Activated naive CD4-positive, alpha-beta T cell treated with anti-CD3 and anti-CD28 coated beads, Interleukin-2, amount 10 ng/mL, durations not matched to agents 7 days and 5 days (primary cell): ENCODE measurements around the gene KRT78.
"Not testable (repeated sequence)": the region's sequence is repeated elsewhere in the genome, so short reads cannot be mapped to it uniquely, and the experiment has no call there.

Experiments used
- CTCF ChIA-PET: fragments of 350-600 bp; sonication (Branson Sonifier 250); formaldehyde crosslinking; loops from one replicate; lab custom pipeline; 2021; ENCODE audit warnings: antibody characterized with exemption; lab: Charles Lee
- DNase-seq: peaks from one replicate; pipeline ENCODE4 v3.0.0-alpha.2; 2020
- H3K27ac Mint-ChIP-seq: one replicate; pipeline ENCODE4 v1.8.0; 2021; ENCODE audit warnings: mild to moderate bottlenecking, moderate library complexity, mixed read lengths
- H3K27me3 Mint-ChIP-seq: one replicate; pipeline ENCODE4 v1.8.0; 2021; ENCODE audit warnings: mild to moderate bottlenecking, mixed read lengths
- H3K36me3 Mint-ChIP-seq: one replicate; pipeline ENCODE4 v1.8.0; 2021; ENCODE audit warnings: mixed read lengths
- H3K4me1 Mint-ChIP-seq: one replicate; pipeline ENCODE4 v1.8.0; 2021; ENCODE audit warnings: mixed read lengths
- H3K4me3 Mint-ChIP-seq: one replicate; pipeline ENCODE4 v1.8.0; 2021; ENCODE audit warnings: mild to moderate bottlenecking, moderate library complexity, mixed read lengths
- H3K9me3 Mint-ChIP-seq: one replicate; pipeline ENCODE4 v1.8.0; 2021; ENCODE audit warnings: mixed read lengths

KRT78 gene

DNA sequence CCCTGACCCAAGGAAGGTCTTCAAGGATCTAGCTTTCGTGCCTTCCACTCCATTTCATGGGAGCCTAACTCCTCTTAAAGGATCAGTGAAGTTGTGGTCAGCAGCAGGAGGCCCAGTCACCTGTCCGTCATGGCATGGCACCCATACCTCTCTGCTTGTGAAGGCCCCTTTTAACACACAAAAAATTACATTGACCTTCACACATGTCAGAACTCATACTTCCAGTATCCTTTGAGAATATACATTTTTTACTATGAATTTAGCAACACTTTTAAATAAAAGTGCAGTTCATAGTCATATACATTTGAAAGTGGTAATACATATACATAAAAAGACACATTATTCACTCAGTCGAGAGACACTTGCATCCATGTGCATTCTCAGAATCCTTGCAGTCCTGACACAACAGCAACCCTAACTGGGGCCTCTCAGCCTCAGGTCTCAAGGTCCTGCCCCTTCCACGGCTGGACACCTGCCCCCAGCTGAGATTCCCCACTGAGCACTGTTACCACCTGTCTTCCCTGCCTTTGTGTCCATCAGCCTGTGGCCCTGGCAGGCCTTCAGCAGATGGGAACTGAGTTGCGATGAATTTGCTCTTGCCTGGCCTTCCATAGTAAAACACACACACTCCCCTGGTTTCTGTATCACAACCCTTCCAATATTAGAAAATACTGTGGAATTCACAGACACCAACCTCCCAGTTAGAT lies 49.1 kb downstream of the KRT78 start:
- Mint-ChIP-seq H3K27ac (no peak overlapping the region), H3K9me3 (no peaks in the 10 kb centered on the region), H3K27me3 (peaks cover 11% of the 10 kb centered on the region), H3K36me3 (no peaks in the 10 kb centered on the region), H3K4me1 (no peaks in the 10 kb centered on the region), H3K4me3 (no peak overlapping the region)
- CTCF ChIA-PET, result interaction anchor here (0.7 kb wide), 1 partner anchor 90 kb away, joined by 3 read pairs; no protein-coding TSS in a partner anchor
- DNase-seq, result no peak

DNA sequence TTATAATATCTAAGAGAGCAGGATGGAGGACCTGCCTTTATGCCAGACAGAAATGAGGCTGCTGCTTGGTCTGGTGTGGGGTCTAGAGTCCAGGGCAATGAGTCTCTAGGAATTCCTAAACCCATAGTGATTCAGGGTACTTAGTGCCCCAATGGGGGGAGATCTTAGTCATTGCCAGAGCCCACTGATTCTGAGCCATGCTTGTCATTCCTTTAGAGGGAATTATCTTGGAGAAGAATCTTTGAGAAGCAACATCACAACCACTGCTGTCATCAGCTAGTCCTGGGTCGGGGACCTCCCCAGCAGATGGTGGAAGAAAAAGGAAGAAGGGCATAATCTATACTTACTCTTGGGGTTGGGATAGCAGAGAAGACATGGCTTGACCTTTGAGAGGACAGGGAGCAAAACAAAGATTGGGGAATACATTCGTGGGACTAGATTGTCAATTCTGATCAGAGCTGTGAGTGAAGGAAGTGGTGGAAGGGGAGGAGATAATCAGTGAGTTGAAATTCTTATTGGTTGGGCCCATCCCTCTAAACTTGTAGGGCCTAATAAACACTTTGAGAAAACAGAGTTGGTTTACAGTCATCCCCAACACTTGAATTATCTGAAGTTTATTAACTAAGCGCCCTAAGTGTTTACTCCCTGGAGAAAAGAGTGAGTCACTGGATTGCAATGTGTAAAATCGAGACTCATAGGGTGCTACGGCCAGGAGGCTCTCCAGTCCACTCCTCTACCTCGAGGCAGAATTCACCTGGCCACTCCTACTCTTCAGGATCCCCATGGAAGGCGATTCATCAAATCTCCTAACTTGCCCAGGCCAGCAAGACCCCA lies 49.9 kb downstream of the KRT78 start:
- no peak overlapping the region for H3K27ac Mint-ChIP-seq
- H3K36me3 Mint-ChIP-seq, result no peaks in the 10 kb centered on the region
- no peak overlapping the region for H3K4me3 Mint-ChIP-seq
- no peaks in the 10 kb centered on the region for H3K9me3 Mint-ChIP-seq
- H3K4me1 Mint-ChIP-seq, result no peaks in the 10 kb centered on the region
- peaks cover 8% of the 10 kb centered on the region for H3K27me3 Mint-ChIP-seq
- no peak for DNase-seq
- CTCF ChIA-PET, result no interaction called here

DNA sequence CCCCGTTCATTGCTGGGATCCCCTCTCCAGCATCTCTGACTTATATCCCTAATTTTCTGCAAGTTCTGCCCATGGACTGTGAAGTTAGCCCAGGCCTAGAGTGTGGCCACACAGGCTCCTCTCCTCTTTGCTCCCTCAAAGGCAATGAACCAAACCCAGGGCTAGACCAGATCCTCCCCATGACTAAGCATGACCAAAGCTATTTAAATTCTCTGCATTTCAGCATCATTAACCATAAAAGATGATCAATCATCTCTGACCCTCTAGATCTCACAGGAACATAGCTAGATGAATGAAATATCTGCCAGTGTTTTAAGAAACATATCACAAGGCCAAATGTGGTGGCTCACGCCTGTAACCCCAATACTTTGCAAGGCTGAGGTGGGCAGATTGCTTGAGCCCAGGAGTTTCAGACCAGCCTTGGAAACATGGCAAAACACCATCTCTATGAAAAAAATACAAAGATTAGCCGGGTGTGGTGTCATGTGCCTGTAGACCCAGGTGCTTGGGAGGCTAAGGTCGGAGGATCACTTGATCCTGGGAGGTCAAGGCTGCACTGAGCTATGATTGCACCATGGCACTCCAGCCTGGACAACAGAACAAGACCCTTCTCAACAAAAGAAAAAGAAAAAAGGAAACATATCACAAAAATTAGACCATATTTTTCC lies 50.7 kb downstream of the KRT78 start:
- CTCF ChIA-PET, result interaction anchor here (1.4 kb wide), 1 partner anchor 12 kb away, joined by 3 read pairs; no protein-coding TSS in a partner anchor
- Mint-ChIP-seq H3K27me3 (peaks cover 9% of the 10 kb centered on the region), H3K4me1 (no peaks in the 10 kb centered on the region), H3K4me3 (no peak overlapping the region), H3K27ac (no peak overlapping the region), H3K9me3 (no peaks in the 10 kb centered on the region), H3K36me3 (no peaks in the 10 kb centered on the region)
- DNase-seq, result no peak

DNA sequence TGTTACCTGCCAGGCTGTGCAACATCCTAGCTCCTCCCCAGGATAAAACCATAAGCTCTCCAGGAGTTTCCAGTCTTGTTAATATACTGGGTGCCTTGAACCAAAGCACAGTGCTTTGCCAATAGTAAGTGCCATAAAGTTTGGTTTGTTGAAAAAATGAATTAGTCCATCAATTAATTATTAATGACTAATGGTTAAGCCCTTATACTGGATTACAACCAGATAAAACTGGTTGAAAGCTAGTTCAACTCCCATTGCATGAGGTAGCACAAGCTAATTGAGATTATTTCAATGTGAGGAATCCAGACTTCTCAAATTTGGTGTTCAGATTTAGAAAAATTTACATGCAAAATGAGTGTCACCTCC lies 51.3 kb downstream of the KRT78 start:
- Mint-ChIP-seq H3K27me3 (peaks cover 11% of the 10 kb centered on the region), H3K9me3 (no peaks in the 10 kb centered on the region), H3K4me3 (no peak overlapping the region), H3K36me3 (no peaks in the 10 kb centered on the region), H3K27ac (no peak overlapping the region), H3K4me1 (no peaks in the 10 kb centered on the region)
- no peak for DNase-seq
- CTCF ChIA-PET, result interaction anchor here (1.4 kb wide), 1 partner anchor 13 kb away, joined by 3 read pairs; no protein-coding TSS in a partner anchor

DNA sequence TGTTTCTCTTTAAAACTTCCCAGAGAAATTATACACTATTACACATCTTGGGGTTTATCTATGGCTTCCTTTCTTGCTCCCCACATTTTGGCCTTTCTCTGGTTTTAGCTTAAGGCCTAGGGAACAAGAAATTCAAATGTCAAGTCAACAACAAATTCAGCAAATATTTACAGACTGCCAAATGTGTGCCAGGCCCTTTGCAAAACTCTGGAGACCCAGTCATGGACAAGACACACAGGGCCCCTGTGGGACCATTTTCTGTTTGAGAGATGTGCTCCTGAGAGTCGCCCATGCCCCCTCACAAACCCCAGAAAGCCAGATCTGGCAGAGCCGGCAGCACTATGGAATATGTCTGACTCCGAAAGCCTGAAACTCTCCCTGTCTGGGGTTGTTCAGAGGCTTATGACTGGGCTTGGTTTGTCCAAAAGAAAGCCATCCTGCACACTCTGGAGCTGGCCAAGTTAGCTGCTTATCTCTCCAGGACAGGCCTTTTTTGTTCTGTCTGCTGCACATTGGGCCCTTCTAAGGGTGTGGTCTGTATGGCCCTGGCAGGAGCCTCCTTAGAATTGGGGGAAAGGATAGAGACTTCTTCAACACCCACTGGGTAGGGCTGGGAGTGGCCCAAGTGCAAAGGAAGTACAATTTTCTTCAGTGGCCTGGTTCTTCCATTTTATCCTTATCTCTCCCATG lies 51.8 kb downstream of the KRT78 start:
- Mint-ChIP-seq H3K9me3 (no peaks in the 10 kb centered on the region), H3K4me3 (no peak overlapping the region), H3K4me1 (no peaks in the 10 kb centered on the region), H3K27ac (no peak overlapping the region), H3K36me3 (no peaks in the 10 kb centered on the region), H3K27me3 (peaks cover 13% of the 10 kb centered on the region)
- DNase-seq, result no peak
- CTCF ChIA-PET, result interaction anchor here (1.4 to 1.6 kb wide), 2 partner anchors 14 to 214 kb away, joined by 3 read pairs; no protein-coding TSS in a partner anchor

DNA sequence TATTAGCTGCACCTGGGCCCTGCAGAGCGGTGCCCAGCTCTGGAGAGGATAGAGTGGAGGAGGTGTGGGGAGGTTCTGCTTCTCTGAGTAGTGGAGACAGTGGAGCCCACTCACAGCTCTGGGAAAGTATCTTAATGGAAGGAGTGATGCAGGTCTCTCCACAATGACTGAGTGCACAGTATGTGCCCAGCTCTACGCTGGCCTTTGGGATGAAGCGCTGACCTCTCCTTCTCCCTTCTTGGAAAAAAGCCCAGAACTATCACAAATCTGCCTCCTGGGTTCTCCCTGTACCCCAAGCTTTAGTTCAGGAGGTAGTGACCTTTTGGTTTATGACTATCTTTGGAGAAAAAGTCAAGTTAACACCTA lies 52.4 kb downstream of the KRT78 start:
- DNase-seq, result no peak
- Mint-ChIP-seq H3K27me3 (peaks cover 17% of the 10 kb centered on the region), H3K27ac (no peak overlapping the region), H3K4me3 (no peak overlapping the region), H3K9me3 (no peaks in the 10 kb centered on the region), H3K36me3 (no peaks in the 10 kb centered on the region), H3K4me1 (no peaks in the 10 kb centered on the region)
- CTCF ChIA-PET, result interaction anchor here (1.6 kb wide), 1 partner anchor 214 kb away, joined by 3 read pairs; no protein-coding TSS in a partner anchor

DNA sequence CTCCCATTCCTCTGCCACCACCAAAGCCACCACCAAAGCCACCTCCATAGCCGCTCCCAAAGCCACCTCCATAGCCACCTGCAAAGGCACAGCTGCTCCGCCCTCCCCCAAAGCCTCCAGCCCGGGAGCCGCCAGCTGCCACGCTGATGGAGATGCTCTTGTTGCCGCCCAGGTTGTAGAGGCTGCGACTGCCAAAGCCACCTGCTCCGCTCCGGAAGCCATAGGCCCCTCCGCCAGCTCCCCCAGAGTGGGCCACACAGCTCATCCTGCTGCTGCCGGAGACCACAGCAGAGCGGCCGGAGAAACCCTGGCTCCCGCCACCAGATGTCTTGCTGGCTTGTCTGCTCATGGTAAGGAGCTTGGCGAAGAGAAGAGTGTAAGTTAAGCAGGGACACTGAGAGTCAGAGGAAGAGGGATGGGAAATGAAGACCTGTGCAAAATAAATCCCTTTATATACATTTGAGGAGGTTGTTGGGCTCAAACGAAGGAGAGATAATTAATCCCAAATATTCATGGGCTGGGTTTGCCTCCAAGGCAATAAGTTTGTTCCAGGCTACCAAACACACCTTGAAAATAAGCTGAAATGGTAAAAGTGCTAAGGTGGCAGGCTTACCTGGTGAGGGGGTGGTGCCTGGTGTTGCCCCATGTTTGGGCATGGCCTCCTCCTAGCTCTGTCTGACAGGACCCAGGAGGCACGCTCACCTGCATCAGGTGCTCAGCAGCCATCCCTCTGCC lies 52.9 kb downstream of the KRT78 start, which contains the start of gene KRT3:
Gene KRT3 (minus strand): TSS at position 424 of the 735 bp plus-strand sequence. CDS start 75 bp downstream, at position 349.
- no peak for DNase-seq
- no peaks in the 10 kb centered on the region for H3K9me3 Mint-ChIP-seq
- CTCF ChIA-PET, result interaction anchor here (1.6 kb wide), 1 partner anchor 213 kb away, joined by 3 read pairs; no protein-coding TSS in a partner anchor
- H3K27ac Mint-ChIP-seq, result no peak within 1 kb of the TSS
- H3K36me3 Mint-ChIP-seq, result no peaks in the 10 kb centered on the region
- no peaks in the 10 kb centered on the region for H3K4me1 Mint-ChIP-seq
- H3K27me3 Mint-ChIP-seq, result peaks cover 23% of the 10 kb centered on the region
- H3K4me3 Mint-ChIP-seq, result no peak within 1 kb of the TSS

DNA sequence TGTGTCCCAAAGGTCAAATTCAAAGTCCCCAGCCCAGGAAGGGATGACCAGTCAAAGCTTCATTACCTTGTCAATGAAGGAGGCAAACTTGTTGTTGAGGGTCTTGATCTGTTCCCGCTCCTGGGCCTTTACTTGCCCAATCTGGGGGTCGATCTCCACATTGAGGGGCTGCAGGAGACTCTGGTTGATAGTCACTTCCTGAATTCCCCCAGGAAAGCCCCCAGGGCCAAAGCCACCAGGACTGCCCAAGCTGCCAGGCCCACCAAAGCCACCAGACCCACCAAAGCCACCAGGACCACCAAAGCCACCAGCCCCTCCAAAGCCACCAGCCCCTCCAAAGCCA lies 53.5 kb downstream of the KRT78 start:
- peaks cover 28% of the 10 kb centered on the region for H3K27me3 Mint-ChIP-seq
- H3K36me3 Mint-ChIP-seq, H3K27ac Mint-ChIP-seq, H3K4me1 Mint-ChIP-seq, DNase-seq, H3K4me3 Mint-ChIP-seq, H3K9me3 Mint-ChIP-seq: not testable (repeated sequence)
- CTCF ChIA-PET, result interaction anchor here (1.6 kb wide), 1 partner anchor 213 kb away, joined by 3 read pairs; no protein-coding TSS in a partner anchor

DNA sequence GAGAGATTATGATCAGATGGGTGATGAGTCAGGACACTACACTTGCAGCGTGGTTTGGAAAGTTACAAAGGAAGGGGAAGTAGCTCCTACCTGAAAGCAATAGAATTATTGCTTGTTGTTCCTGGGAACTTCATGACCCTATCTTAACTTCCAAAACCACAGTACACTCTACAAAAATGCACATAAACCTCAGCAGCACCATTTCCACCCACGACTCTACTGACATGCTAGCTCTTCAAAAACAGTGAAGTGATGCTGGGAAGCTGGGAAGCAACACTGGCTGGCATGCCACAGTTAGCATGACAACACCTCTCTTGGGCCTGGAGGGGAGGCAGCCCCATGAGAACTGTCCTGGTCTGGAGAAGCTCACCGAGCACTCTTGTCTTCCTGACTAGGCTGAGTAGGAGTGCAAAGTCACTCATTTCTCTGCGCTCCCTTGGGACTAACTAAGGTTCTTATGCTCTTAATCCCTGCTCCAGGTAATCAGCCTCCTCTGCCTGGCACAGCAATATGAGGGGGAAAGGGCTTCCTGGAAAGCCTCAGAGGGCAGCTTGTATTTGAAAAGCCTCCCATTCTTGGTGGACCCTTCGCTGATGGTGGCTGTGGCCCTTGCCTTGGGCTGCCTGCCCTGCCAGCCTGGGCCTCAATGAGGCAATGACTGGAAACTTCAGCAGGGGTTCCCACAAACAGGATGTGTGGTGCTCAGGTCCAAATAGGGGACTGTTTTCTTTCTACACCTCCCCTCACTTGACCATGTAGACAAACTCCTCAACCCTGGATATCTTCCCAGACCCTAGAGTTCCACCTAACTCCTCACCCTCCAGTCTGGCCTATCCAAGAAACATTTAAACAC lies 54.1 kb downstream of the KRT78 start:
- Mint-ChIP-seq H3K4me3 (no peak overlapping the region), H3K9me3 (no peaks in the 10 kb centered on the region), H3K27me3 (peaks cover 34% of the 10 kb centered on the region), H3K4me1 (peaks cover 4% of the 10 kb centered on the region), H3K36me3 (no peaks in the 10 kb centered on the region), H3K27ac (no peak overlapping the region)
- DNase-seq, result no peak
- CTCF ChIA-PET, result interaction anchor here (1.3 kb wide), 1 partner anchor 85 kb away, joined by 4 read pairs; no protein-coding TSS in a partner anchor

DNA sequence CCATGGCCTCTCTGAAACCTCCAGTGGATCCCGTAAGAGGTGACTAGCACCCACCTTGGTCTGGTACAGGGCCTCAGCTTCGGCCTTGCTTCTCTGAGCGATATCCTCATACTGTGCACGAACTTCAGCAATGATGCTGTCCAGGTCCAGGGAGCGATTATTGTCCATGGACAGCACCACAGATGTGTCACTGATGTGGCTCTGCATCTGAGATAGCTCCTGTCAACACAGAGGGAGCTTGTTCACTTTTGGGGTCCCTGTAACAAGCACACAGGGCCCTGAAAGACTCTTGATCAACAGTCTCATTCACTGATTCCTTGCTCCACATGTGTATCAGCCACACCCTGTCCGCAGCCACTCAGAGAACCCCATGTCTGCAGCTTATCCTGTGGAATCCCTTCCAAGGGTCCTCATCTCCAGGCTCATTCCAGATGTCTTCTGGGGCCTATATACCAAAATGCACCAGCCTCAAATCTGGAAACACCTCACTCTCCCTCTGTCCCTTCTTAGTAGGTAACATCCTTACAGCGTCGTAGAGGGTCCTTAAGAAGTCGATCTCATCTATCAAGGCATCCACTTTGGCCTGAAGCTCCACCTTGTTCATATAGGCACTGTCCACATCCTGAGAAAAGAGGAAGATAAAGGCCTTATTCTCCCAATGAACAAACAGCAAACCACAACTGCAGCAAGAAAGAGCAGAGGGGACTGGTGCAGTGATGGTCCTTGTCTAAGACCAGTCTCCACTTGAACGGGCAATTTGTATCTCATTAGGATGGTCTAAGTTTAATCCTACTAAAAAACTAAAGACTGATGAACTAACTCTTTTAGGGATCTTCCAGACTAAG lies 56.4 kb downstream of the KRT78 start:
- Mint-ChIP-seq H3K36me3 (no peaks in the 10 kb centered on the region), H3K4me3 (no peak overlapping the region), H3K27me3 (peaks cover 55% of the 10 kb centered on the region), H3K4me1 (peaks cover 11% of the 10 kb centered on the region), H3K27ac (no peak overlapping the region), H3K9me3 (no peaks in the 10 kb centered on the region)
- CTCF ChIA-PET, result no interaction called here
- DNase-seq, result no peak

DNA sequence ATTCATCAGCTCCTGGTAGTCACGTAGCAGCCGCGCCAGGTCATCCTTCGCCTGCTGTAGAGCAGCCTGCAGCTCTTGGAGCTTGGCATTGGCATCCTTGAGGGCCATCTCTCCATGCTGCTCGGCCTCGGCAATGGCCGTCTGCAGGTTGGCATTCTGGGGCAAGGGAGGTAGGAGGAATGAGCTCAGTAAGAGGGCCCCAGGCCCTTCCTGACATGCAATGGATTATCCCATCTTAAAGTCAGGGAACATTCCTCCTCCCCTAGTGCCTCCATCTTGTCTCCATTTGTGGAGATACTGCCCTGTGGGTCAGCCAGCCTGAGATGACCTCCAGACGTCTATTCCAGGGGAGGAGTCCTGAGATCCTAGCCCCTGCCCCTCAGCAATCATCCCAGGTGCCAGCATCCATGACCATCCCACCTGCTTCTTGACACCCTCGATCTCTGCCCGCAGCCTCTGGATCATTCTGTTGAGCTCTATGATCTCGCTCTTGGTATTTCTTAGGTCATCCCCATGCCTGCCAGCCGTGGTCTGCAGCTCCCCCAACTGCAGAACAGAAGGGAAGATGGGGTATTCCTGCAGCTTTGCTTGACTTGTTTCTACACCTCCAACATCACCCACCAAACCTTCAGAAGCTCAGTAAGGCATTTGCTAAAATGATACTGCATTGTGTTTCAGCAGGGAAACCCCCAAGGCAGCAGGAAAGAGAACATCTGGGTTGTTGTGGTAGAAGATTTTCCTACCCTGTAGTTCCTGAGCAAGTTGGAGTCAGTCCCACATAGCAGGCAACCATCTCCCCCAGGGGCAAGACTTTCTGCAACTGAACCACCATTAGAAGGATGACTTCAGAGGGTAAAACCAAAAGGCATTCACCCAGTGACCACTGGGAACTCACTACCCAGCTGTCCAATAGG lies 57.3 kb downstream of the KRT78 start:
- no peak overlapping the region for H3K27ac Mint-ChIP-seq
- CTCF ChIA-PET, result interaction anchor here (1.2 kb wide), 1 partner anchor 15 kb away, joined by 3 read pairs; the partner anchor contains the start of gene KRT76
- peaks cover 11% of the 10 kb centered on the region for H3K4me1 Mint-ChIP-seq
- H3K27me3 Mint-ChIP-seq, result peaks cover 64% of the 10 kb centered on the region
- no peak overlapping the region for H3K4me3 Mint-ChIP-seq
- no peak for DNase-seq
- no peaks in the 10 kb centered on the region for H3K9me3 Mint-ChIP-seq
- H3K36me3 Mint-ChIP-seq, result no peaks in the 10 kb centered on the region
